Neural progenitor cell (in vitro differentiated cells): ENCODE data around the gene ADAMTS15. TPM values are rescaled to one million over a fixed set of nuclear protein-coding genes. Genes with fewer than 3 reads are reported as not detected.

Experiments used
- DNase-seq: peaks from one replicate; pipeline ENCODE4 v3.0.0-alpha.2; 2016; ENCODE audit warnings: low spot score
- H2AFZ ChIP-seq: fragments of 200-600 bp; sonication (generic); replicated peaks from 2 replicates; pipeline ENCODE4 v1.6.1; 2016; ENCODE audit warnings: antibody characterized with exemption
- H3F3A ChIP-seq: fragments of 200-600 bp; sonication (generic); 2 replicates; pipeline ENCODE4 v1.6.1; 2016; ENCODE audit warnings: antibody characterized with exemption, low read depth
- H3K27ac ChIP-seq: fragments of 200-600 bp; sonication (generic); 2 replicates; pipeline ENCODE4 v1.5.1; 2016; ENCODE audit warnings: mild to moderate bottlenecking
- H3K27me3 ChIP-seq: fragments of 200-600 bp; sonication (generic); 2 replicates; pipeline ENCODE4 v1.6.1; 2016; ENCODE audit warnings: mild to moderate bottlenecking, moderate library complexity
- H3K36me3 ChIP-seq: fragments of 200-600 bp; sonication (generic); 2 replicates; pipeline ENCODE4 v1.5.1; 2016
- H3K4me1 ChIP-seq: fragments of 200-600 bp; sonication (generic); 2 replicates; pipeline ENCODE4 v1.6.1; 2016; ENCODE audit warnings: mixed run types
- H3K4me2 ChIP-seq: fragments of 200-600 bp; sonication (generic); 2 replicates; pipeline ENCODE4 v1.6.1; 2016
- H3K4me3 ChIP-seq: fragments of 200-600 bp; sonication (generic); 2 replicates; pipeline ENCODE4 v1.5.1; 2016
- H3K79me2 ChIP-seq: fragments of 200-600 bp; sonication (generic); 2 replicates; pipeline ENCODE4 v1.6.1; 2016; ENCODE audit warnings: low read depth
- H3K9ac ChIP-seq: fragments of 200-600 bp; sonication (generic); 2 replicates; pipeline ENCODE4 v1.6.1; 2016
- H3K9me3 ChIP-seq: fragments of 200-600 bp; sonication (generic); 2 replicates; pipeline ENCODE4 v1.5.1; 2016; ENCODE audit warnings: low read depth
- H4K20me1 ChIP-seq: fragments of 200-600 bp; sonication (generic); 2 replicates; pipeline ENCODE4 v1.6.1; 2016; ENCODE audit warnings: low read depth
- H3K27ac Mint-ChIP-seq: 3 replicates; pipeline ENCODE4 v1.8.0; 2021; ENCODE audit warnings: mixed read lengths
- H3K27me3 Mint-ChIP-seq: 2 replicates; pipeline ENCODE4 v1.8.0; 2022; ENCODE audit warnings: low read depth, mild to moderate bottlenecking, inconsistent platforms, moderate library complexity, mixed read lengths; ENCODE audit not compliant: insufficient read depth
- H3K36me3 Mint-ChIP-seq: 3 replicates; pipeline ENCODE4 v1.8.0; 2021; ENCODE audit warnings: mixed read lengths
- H3K4me1 Mint-ChIP-seq: 3 replicates; pipeline ENCODE4 v1.8.0; 2021; ENCODE audit warnings: mixed read lengths
- H3K4me3 Mint-ChIP-seq: 3 replicates; pipeline ENCODE4 v1.8.0; 2021; ENCODE audit warnings: mild to moderate bottlenecking, moderate library complexity, mixed read lengths
- H3K9me3 Mint-ChIP-seq: 3 replicates; pipeline ENCODE4 v1.8.0; 2020; ENCODE audit warnings: mixed read lengths
- CTCF ChIP-seq: fragments of 200-600 bp; sonication (generic); IDR thresholded peaks from 2 replicates; pipeline ENCODE4 v1.5.1; 2017; ENCODE audit warnings: antibody characterized with exemption, mild to moderate bottlenecking
- EZH2 ChIP-seq: fragments of 200-600 bp; sonication (generic); IDR thresholded peaks from 2 replicates; pipeline ENCODE4 v1.6.1; 2017; ENCODE audit warnings: antibody characterized with exemption, mild to moderate bottlenecking, moderate library complexity
- EZH2phosphoT487 ChIP-seq: fragments of 200-600 bp; sonication (generic); IDR thresholded peaks from 2 replicates; pipeline ENCODE4 v1.6.1; 2017; ENCODE audit warnings: antibody characterized with exemption
- total RNA-seq: library from RNA; depleted of rRNA; stranded (reverse); fragments of >200 nt; gene quantifications from 2 replicates; pipeline ENCODE4 v1.2.3, GENCODE V29; 2015; ENCODE audit warnings: low replicate concordance

The ADAMTS15 gene
- total RNA-seq, 1 donor from 2014 or later = 0.09 TPM

DNA sequence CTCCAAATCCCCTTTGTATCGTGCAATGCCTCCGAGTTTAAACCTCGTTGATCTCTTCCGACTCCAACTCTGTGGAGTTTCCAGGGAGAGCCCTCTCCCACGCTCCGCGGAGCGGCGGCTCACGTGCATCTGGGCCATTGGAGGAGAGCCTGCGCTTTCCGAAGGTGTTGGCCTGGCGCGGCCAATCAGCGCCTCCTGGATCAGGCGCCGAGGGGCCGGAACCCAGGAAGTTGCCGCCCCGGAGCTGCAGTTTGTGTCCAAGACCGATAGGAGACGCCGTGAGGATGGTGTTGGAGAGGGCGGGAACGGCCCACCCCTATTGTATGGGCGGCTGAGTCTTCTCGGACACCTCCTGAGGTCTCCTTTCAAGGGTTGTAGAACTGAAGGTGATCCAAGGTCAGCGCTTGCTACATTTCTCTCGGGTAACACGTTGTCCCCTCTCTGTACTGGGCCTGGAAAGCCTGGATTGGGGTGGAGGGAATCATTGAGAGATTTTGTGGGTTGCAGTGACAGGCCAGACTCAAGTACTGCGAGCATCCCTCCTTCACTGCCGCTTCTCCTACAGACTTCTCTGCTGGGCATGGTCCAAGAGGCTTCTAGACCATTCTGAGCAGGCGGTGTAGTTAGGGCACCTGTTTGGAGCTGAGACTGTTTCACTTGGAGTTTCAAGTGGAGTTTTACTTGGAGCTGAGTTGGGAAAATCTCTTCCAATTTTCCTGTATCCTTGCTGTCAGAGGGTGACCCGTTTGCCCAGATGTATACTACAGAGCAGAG lies 1.7 kb downstream of the ADAMTS15 start:
- H3K27ac Mint-ChIP-seq = no peak overlapping the region
- H2AFZ ChIP-seq = no peak overlapping the region
- DNase-seq = peak; percentile 90

DNA sequence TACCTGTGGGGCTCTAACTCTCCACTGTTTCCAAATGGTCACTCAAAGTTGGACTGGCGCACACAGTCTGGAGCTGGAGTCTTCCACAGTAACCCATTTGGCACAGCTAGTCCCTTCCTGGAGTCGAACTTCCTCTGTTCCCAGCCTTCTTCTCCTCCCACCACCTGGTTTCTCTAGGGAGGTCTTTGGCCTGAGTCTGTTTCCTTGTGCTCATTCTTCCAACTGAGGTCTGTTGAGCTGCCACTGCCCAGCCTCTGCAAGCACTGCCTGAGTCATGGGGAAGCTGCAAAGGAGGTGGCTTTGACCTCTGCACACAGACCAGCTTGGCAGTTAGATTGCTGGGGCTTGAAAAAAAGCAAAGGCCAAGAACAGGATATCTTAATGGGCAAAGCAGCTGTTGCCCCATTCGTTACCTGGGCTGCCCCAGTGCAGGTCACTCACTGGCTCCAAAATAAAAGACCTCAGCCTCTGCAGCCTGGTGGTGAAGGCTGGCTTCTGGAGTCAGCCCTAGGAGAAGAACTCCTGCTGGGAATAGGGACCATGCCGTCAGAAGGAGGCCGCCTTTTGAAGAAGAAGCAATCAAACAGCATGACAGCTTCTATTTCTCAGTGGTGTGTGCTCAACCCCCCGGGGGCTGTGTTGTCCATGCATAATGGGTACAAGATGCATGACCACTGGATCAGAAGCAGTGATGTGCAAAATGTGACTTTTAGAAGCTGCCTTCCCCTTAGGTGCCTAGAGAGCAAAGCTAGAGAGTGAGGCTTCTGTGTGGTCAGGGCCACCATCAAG lies 3.0 kb downstream of the ADAMTS15 start:
- peaks cover 12% of the 10 kb centered on the region for H4K20me1 ChIP-seq
- H3K4me1 ChIP-seq = peaks cover 9% of the 10 kb centered on the region
- DNase-seq = no peak
- H3K79me2 ChIP-seq = no peaks in the 10 kb centered on the region
- Mint-ChIP-seq H3K36me3 (no peaks in the 10 kb centered on the region), H3K9me3 (no peaks in the 10 kb centered on the region), H3K4me1 (peaks cover 12% of the 10 kb centered on the region), H3K27me3 (peaks cover 10% of the 10 kb centered on the region), H3K4me3 (peak overlapping the region; percentile 35), H3K27ac (no peak overlapping the region)
- TF ChIP-seq EZH2phosphoT487 (no peak), EZH2 (no peak), CTCF (no peak)
- H2AFZ ChIP-seq = no peak overlapping the region
- no peak overlapping the region for H3K4me2 ChIP-seq
- peaks cover 98% of the 10 kb centered on the region for H3K27me3 ChIP-seq
- no peak overlapping the region for H3K4me3 ChIP-seq
- no peak overlapping the region for H3K9ac ChIP-seq
- H3K36me3 ChIP-seq = no peaks in the 10 kb centered on the region
- H3F3A ChIP-seq = peaks cover 17% of the 10 kb centered on the region
- no peak overlapping the region for H3K27ac ChIP-seq
- no peaks in the 10 kb centered on the region for H3K9me3 ChIP-seq

More for the DNA sequence above, 1.7 kb downstream of the ADAMTS15 start:
- no peaks in the 10 kb centered on the region for H3K9me3 ChIP-seq
- peak overlapping the region; percentile 87 for H3K4me3 Mint-ChIP-seq
- H3K36me3 ChIP-seq = no peaks in the 10 kb centered on the region
- H3K4me2 ChIP-seq = peak overlapping the region; percentile 95
- H3K9ac ChIP-seq = no peak overlapping the region
- H3F3A ChIP-seq = peaks cover 17% of the 10 kb centered on the region
- H3K27ac ChIP-seq = no peak overlapping the region
- TF ChIP-seq EZH2 (no peak), CTCF (peak; percentile 66)
- H3K36me3 Mint-ChIP-seq = no peaks in the 10 kb centered on the region
- H3K4me1 ChIP-seq = peaks cover 9% of the 10 kb centered on the region
- H3K9me3 Mint-ChIP-seq = no peaks in the 10 kb centered on the region
- peak overlapping the region; percentile 61 for H3K4me3 ChIP-seq
- peaks cover 11% of the 10 kb centered on the region for H3K4me1 Mint-ChIP-seq
- peaks cover 97% of the 10 kb centered on the region for H3K27me3 ChIP-seq
- peaks cover 10% of the 10 kb centered on the region for H3K27me3 Mint-ChIP-seq
- peaks cover 12% of the 10 kb centered on the region for H4K20me1 ChIP-seq
- H3K79me2 ChIP-seq = no peaks in the 10 kb centered on the region

DNA sequence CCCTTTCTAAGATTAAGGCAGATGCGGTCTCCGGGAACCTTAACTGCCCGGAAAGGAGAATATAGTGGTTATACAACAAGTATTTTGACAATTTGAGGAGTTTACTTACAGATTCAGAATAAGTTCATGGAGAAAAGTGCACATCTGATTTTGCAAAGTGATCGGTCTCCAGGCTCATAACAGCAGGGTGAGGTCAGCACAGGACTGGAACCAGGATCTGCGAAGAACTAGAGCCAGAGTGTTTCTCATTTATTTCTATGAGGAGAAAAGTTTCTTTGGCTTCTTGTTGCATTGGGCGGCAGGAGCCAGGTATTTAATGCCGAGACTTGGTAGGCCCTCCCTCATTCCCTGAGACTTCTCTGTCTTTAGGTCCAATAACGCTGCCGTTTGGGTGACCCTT lies 3.7 kb downstream of the ADAMTS15 start:
- no peak overlapping the region for H3K4me3 Mint-ChIP-seq

More for the DNA sequence above, 3.7 kb downstream of the ADAMTS15 start:
- H3K4me3 ChIP-seq = no peak overlapping the region
- no peak overlapping the region for H2AFZ ChIP-seq
- no peak overlapping the region for H3K9ac ChIP-seq
- H3K9me3 Mint-ChIP-seq = no peaks in the 10 kb centered on the region
- H3K36me3 ChIP-seq = no peaks in the 10 kb centered on the region
- DNase-seq = no peak
- H3K4me2 ChIP-seq = no peak overlapping the region
- H3K27ac ChIP-seq = no peak overlapping the region
- no peaks in the 10 kb centered on the region for H3K9me3 ChIP-seq
- no peaks in the 10 kb centered on the region for H3K36me3 Mint-ChIP-seq
- H3F3A ChIP-seq = peaks cover 14% of the 10 kb centered on the region
- peaks cover 12% of the 10 kb centered on the region for H3K4me1 Mint-ChIP-seq
- H3K4me1 ChIP-seq = peaks cover 9% of the 10 kb centered on the region
- H3K79me2 ChIP-seq = no peaks in the 10 kb centered on the region
- H4K20me1 ChIP-seq = peaks cover 12% of the 10 kb centered on the region
- peaks cover 95% of the 10 kb centered on the region for H3K27me3 ChIP-seq
- H3K27ac Mint-ChIP-seq = no peak overlapping the region
- peaks cover 13% of the 10 kb centered on the region for H3K27me3 Mint-ChIP-seq
- TF ChIP-seq EZH2 (no peak), CTCF (no peak), EZH2phosphoT487 (no peak)
